Muscle of leg (tissue), 11 donors: ENCODE results near the gene PAQR8. TPM values are rescaled to one million over a fixed set of nuclear protein-coding genes. Genes with fewer than 3 reads are reported as not detected.
A peak's percentile ranks its signal among the peaks of the same experiment; 100 is the strongest.

ENCODE experiments used
- DNase-seq: peaks from one replicate; pipeline ENCODE4 v3.0.0; 2013
- H3K27ac ChIP-seq: one replicate; pipeline ENCODE4 v1.5.1; 2013; ENCODE audit warnings: mild to moderate bottlenecking, low read length, control low read depth
- H3K27me3 ChIP-seq: one replicate; pipeline ENCODE4 v1.6.1; 2013; ENCODE audit warnings: low read length; ENCODE audit not compliant: control insufficient read depth, insufficient read depth
- H3K36me3 ChIP-seq: one replicate; pipeline ENCODE4 v1.6.1; 2013; ENCODE audit warnings: low read length; ENCODE audit not compliant: control insufficient read depth, insufficient read depth
- H3K4me1 ChIP-seq: one replicate; pipeline ENCODE4 v1.6.1; 2013; ENCODE audit warnings: low read length; ENCODE audit not compliant: control insufficient read depth, insufficient read depth
- H3K4me3 ChIP-seq: one replicate; pipeline ENCODE4 v1.5.1; 2013; ENCODE audit warnings: low read length, control low read depth
- H3K9me3 ChIP-seq: replicated peaks from 2 replicates; pipeline ENCODE4 v1.6.1; 2013; ENCODE audit warnings: low read depth, low read length; ENCODE audit not compliant: control insufficient read depth
- WGBS: methylation state at CpG from one replicate; pipeline ENCODE4 v1.1.5; 2013; ENCODE audit warnings: missing lambda C conversion rate; ENCODE audit not compliant: insufficient coverage; 5-methylcytosine and 5-hydroxymethylcytosine counted together
- polyA plus RNA-seq, 8 donors: library from polyadenylated mRNA; unstranded; fragments of 120-200 nt; gene quantifications; one replicate each; pipeline versions ENCODE4 v1.2.1 to v1.2.3, GENCODE V29; 2013; ENCODE audit warnings: inconsistent platforms in 1 of 8, low replicate concordance in 1 of 8; ENCODE audit not compliant: insufficient read length in 8 of 8, insufficient read depth in 1 of 8
- total RNA-seq: library from RNA; stranded (reverse); fragments of 120-200 nt; gene quantifications from one replicate; pipeline ENCODE4 v1.2.4, GENCODE V29; 2013

PAQR8 gene
- total and polyA plus RNA-seq, 9 donors: 4.7 to 9.8 (median 6.7) TPM

DNA sequence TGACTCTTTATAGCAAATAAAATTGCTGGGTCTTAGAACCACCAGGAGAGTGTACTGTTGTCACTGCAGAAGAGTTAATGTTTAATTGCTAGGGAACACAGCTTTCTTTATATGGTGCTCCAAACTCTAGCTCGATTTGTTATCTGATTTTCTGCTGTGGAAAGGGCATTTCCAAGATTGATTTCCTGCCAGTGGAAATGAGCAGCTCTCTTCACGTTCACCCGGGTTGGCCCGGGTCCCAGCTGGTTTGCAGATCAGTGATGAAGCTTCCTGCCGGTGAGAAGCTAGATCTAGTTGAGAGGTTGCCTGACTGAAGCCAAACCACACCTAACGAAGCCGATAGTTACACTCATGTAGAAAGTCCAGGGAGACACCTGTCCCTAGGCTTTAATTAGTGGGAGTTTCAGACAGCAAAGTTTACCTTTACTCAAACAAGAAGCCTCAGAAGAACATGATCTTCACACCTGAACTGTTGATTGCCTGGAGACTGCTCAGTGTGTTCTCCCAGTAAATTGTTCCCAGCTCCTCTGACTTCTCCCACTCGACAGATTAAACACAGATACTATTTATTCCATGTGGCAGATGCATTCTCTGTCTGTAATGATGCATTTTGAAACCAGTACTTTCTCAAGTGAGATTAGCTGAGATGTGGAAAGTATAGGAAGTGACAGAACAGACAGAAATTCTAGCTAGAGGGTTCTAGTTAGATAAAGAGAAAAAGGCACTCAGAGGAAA is 27.8 kb downstream of the PAQR8 start:
- no peaks in the 10 kb centered on the region for H3K36me3 ChIP-seq
- peak overlapping the region; percentile 10 for H3K27ac ChIP-seq
- no peaks in the 10 kb centered on the region for H3K4me1 ChIP-seq
- no CpG with 5 or more reads among the region's 8 CpGs for WGBS
- H3K4me3 ChIP-seq: no peak overlapping the region
- no peaks in the 10 kb centered on the region for H3K27me3 ChIP-seq
- peak; percentile 11 for DNase-seq
- peaks cover 2% of the 10 kb centered on the region for H3K9me3 ChIP-seq

DNA sequence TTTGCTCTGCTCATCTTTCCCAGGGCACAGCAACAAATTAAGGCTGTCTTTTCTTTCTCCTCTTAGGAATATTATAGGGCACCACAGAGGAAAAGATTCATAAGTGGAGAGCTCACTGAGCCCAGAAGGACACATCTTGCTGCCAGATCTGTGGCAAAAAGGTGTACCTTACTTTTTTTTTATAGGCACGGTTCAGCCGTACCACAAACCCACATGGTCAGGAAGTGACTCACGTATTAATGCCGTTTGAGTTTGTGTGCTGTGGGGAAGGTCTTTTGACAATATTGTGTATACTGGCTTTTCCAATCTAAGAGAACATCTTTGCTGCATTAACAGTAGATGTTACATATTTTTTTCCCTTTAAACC is 28.4 kb downstream of the PAQR8 start:
- no peaks in the 10 kb centered on the region for H3K27me3 ChIP-seq
- no peaks in the 10 kb centered on the region for H3K36me3 ChIP-seq
- no peak overlapping the region for H3K4me3 ChIP-seq
- no peak for DNase-seq
- no CpG with 5 or more reads among the region's 4 CpGs for WGBS
- H3K27ac ChIP-seq: no peak overlapping the region
- H3K9me3 ChIP-seq: peaks cover 2% of the 10 kb centered on the region
- no peaks in the 10 kb centered on the region for H3K4me1 ChIP-seq

DNA sequence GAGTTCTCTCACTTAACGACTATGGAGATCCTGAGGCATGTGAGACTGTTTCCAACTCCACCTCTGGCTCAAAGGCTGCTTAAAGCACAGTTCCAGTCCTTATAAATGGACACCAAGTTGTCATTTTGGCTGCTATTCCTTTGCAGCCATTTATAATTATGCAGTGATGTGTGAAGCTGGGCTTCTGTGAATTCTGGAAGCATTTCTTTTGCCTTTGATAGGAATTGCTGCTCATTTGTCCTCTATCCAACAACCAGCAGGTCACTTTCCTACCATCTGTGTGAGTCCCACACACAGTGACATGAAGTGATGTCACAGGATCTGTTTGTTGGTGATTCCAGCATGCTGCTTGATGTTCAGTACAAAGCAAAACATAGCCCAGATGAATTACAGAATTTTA is 29.6 kb downstream of the PAQR8 start:
- H3K36me3 ChIP-seq: no peaks in the 10 kb centered on the region
- no peak overlapping the region for H3K27ac ChIP-seq
- no peak for DNase-seq
- WGBS: 83% methylated on average over 1 of the region's 1 CpG
- H3K9me3 ChIP-seq: peaks cover 2% of the 10 kb centered on the region
- H3K27me3 ChIP-seq: no peaks in the 10 kb centered on the region
- H3K4me3 ChIP-seq: no peak overlapping the region
- H3K4me1 ChIP-seq: no peaks in the 10 kb centered on the region

DNA sequence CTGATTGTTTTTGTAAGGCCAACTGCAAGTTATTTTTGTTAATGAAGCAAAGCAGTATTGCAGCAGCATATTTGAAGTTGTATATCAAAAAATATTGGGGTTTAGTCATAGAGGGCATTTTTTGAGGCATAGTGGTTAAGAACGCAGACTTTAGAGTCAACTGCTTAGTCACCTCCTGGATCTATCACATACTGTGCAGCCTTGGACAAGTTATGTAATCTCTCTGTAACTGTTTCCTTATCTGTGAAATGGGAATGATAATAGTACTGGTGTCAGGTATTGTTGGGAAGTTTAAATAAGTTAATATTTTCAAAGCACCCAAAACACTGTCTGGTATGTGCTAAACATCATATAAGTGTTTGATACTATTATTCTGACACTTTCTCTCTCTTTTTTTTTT is 31.0 kb downstream of the PAQR8 start:
- Histone ChIP-seq H3K36me3 (no peaks in the 10 kb centered on the region), H3K4me1 (no peaks in the 10 kb centered on the region), H3K9me3 (no peaks in the 10 kb centered on the region), H3K27ac (no peak overlapping the region), H3K27me3 (no peaks in the 10 kb centered on the region), H3K4me3 (no peak overlapping the region)
- DNase-seq: no peak
- no CpG with 5 or more reads among the region's 1 CpG for WGBS

DNA sequence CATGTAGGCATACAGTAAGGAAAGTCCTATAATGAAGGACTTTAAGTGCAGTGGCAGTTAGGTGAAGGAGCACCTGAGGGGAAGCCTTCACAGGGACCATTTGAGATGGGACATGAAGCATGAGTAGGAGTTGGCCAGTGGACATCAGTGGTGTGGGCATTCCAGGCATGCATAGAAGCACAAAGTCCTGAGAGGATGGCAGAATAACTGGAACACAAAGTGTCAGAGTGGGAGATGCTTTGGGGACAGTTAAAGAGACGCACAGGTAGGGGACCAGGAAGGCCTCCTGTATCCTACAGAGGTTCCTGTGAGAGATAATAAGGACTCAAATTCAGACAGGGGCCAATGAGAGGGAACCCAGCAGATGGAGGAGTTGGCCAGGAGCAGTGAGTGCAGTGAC is 31.8 kb downstream of the PAQR8 start:
- H3K27me3 ChIP-seq: no peaks in the 10 kb centered on the region
- 92% methylated on average over 1 of the region's 1 CpG for WGBS
- no peaks in the 10 kb centered on the region for H3K4me1 ChIP-seq
- DNase-seq: no peak
- no peak overlapping the region for H3K27ac ChIP-seq
- no peak overlapping the region for H3K4me3 ChIP-seq
- no peaks in the 10 kb centered on the region for H3K9me3 ChIP-seq
- no peaks in the 10 kb centered on the region for H3K36me3 ChIP-seq

DNA sequence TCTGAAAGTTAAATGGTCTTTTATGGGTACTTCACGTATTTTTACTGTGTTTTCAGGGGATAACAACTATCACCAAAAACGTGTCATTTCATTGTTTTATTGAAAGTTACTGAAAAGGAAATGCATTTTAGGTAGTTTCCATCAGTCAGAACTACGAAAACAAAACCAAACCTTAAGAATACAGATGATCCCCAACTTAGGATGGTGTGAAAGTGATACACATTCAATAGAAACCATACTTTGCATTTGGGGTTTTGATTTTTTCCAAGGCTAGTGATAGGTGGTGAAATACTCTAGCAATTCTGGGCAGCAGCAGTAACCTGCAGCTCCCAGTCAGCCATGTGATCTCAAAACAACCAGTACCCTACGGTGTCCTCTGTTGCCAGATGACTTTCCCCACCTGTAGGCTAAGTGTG is 32.3 kb downstream of the PAQR8 start:
- no CpG with 5 or more reads among the region's 4 CpGs for WGBS
- no peaks in the 10 kb centered on the region for H3K4me1 ChIP-seq
- no peaks in the 10 kb centered on the region for H3K36me3 ChIP-seq
- no peaks in the 10 kb centered on the region for H3K27me3 ChIP-seq
- no peak for DNase-seq
- no peak overlapping the region for H3K4me3 ChIP-seq
- H3K27ac ChIP-seq: no peak overlapping the region
- H3K9me3 ChIP-seq: no peaks in the 10 kb centered on the region

DNA sequence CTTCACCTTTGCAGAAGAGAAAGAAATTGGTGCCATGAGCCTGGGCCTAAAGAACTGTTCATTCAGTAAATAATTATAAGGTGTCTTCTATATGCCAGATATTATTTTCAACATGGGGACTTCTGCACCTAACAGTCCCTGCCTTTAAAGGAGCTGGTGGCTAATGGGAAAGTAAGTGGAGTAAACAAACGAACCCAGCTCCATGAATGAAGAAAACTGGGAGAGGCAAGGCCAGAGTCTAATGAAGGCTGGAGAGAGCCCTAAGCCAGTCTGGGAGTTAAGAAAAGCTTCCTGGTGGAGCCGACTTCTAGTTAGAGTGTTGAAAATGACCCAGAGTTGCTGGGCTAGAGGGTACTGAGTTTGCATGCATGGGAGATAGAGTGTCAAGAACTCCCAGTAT is 34.0 kb downstream of the PAQR8 start:
- Histone ChIP-seq H3K9me3 (no peaks in the 10 kb centered on the region), H3K4me3 (no peak overlapping the region), H3K4me1 (no peaks in the 10 kb centered on the region), H3K27me3 (no peaks in the 10 kb centered on the region), H3K36me3 (no peaks in the 10 kb centered on the region), H3K27ac (no peak overlapping the region)
- DNase-seq: no peak
- 78% methylated on average over 2 of the region's 2 CpGs for WGBS

DNA sequence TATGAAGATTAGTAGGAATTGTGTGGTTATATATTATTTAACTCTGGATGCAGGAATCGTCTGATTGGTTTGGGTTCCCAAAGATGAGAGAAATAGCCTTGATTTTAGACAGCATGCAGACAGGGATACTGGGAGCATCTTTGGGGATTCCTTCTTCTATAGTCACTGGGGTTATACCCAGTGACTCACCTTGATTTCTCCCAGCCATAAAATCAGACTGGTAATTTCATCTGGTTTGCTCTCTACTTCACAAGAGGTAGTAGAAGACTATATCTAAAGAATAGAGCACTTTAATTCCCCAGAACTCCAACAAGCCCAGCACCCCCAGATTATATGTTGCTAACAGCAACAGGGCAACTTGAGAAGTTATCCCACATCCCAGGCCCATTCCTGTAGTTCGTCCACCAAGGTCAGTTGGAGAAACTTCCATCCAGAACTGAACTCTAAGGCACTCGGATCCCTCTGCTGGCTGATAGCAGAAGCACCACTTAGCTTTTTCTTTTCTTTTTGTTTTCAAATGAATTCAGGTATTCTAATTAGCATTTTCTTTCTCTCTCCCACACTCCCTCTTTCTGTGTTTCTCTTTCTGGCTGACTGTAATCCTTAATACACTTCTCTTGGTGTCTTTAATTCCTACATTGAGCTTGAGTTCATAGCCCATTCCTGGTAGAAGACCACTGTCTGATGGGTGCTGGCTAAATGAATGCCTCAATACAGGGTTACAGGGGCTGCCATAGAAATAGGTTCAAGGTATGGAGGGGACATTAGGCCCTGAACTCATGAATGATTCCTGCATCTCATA is 37.8 kb downstream of the PAQR8 start:
- Histone ChIP-seq H3K27ac (no peak overlapping the region), H3K27me3 (no peaks in the 10 kb centered on the region), H3K4me1 (no peaks in the 10 kb centered on the region), H3K36me3 (peaks cover 15% of the 10 kb centered on the region), H3K9me3 (no peaks in the 10 kb centered on the region), H3K4me3 (no peak overlapping the region)
- peak; percentile 52 for DNase-seq
- WGBS: 17% methylated on average over 1 of the region's 3 CpGs

DNA sequence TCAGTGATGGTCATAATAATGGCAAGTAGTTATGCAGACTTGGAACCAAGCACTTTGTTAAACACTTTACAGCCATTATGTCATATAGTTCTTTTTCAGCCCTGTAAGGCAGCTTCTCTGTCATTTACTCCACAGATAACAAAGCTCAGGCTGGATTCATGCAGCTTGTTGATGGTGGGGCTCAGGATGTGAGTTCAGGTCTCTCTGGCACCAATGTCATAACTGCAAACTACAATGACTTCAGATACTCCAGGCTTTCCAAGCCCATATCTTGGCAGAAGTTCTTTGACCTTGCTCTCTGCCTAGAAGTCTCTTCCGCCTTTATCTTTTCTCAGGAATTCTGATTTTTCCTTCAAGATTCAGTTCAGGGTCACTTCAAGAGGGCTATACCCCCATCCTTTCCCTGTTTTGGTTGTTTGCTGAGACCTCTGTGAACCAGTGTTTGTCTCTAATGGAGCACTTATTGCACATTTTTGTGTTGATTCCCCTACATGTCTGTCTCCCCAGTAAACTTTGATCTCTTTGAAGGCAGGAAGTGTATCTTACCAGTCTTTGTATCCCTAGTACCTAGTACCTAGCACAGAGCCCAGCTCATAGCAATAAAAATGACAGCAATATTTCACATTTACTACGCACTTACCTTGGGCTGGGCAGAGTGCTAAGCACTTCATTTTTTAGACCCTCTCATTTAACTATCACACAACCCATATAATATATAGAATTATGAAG is 38.5 kb downstream of the PAQR8 start:
- no peaks in the 10 kb centered on the region for H3K27me3 ChIP-seq
- H3K4me1 ChIP-seq: no peaks in the 10 kb centered on the region
- H3K9me3 ChIP-seq: no peaks in the 10 kb centered on the region
- 70% methylated on average over 2 of the region's 2 CpGs for WGBS
- H3K36me3 ChIP-seq: peaks cover 17% of the 10 kb centered on the region
- no peak for DNase-seq
- H3K4me3 ChIP-seq: no peak overlapping the region
- H3K27ac ChIP-seq: no peak overlapping the region

DNA sequence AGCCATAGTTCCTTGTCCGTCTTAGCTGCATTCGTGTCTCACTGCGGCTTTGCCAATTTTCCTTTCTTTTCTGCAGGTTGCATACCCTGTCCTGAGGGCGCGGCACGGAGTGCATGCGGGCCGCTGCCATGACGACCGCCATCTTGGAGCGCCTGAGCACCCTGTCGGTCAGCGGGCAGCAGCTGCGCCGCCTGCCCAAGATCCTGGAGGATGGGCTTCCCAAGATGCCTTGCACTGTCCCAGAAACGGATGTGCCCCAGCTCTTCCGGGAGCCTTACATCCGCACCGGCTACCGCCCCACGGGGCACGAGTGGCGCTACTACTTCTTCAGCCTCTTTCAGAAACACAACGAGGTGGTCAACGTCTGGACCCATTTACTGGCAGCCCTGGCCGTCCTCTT is 41.1 kb downstream of the PAQR8 start:
- no peaks in the 10 kb centered on the region for H3K4me1 ChIP-seq
- H3K9me3 ChIP-seq: no peaks in the 10 kb centered on the region
- H3K27me3 ChIP-seq: no peaks in the 10 kb centered on the region
- H3K27ac ChIP-seq: no peak overlapping the region
- peaks cover 17% of the 10 kb centered on the region for H3K36me3 ChIP-seq
- DNase-seq: no peak
- 96% methylated on average over 26 of the region's 26 CpGs for WGBS
- H3K4me3 ChIP-seq: no peak overlapping the region
